HG02588 (cell line): ENCODE data around the gene EYA3.

ENCODE experiments used
- ATAC-seq: cut with Tn5 transposase; IDR thresholded peaks from one replicate; pipeline ENCODE4 v1.9.1; 2021; ENCODE audit warnings: mild to moderate bottlenecking, moderate library complexity; ENCODE audit not compliant: unreplicated experiment

The EYA3 gene

GRCh38 chr1:27949027-27949426 lies 139.4 kb downstream of the EYA3 start:
- ATAC-seq, result no peak

- no peak for ATAC-seq
Measured at GRCh38 chr1:27945020-27945419, 143.4 kb downstream of the EYA3 start.

- ATAC-seq, result no peak
Measured at GRCh38 chr1:27941671-27942540, 146.5 kb downstream of the EYA3 start.

- ATAC-seq, result no peak
Measured at GRCh38 chr1:27940870-27941560, 147.4 kb downstream of the EYA3 start.

- ATAC-seq, result no peak
Measured at GRCh38 chr1:27940297-27940696, 148.1 kb downstream of the EYA3 start.

- ATAC-seq, result no peak
Measured at GRCh38 chr1:27938488-27938887, 149.9 kb downstream of the EYA3 start.

GRCh38 chr1:27937524-27937836 lies 150.9 kb downstream of the EYA3 start:
- ATAC-seq, result no peak

GRCh38 chr1:27936370-27936769 lies 152.0 kb downstream of the EYA3 start:
- no peak for ATAC-seq

GRCh38 chr1:27935721-27936120 lies 152.7 kb downstream of the EYA3 start:
- ATAC-seq, result no peak

- ATAC-seq, result no peak
Measured at GRCh38 chr1:27934818-27935549, 153.4 kb downstream of the EYA3 start, which contains the start of gene SMPDL3B. SMPDL3B (plus strand) TSS chr1:27935000; CDS start chr1:27935184, 184 bp downstream.

- ATAC-seq, result no peak
Measured at GRCh38 chr1:27931759-27932158, 156.7 kb downstream of the EYA3 start.

- ATAC-seq, result no peak
Measured at GRCh38 chr1:27931184-27931583, 157.2 kb downstream of the EYA3 start.

GRCh38 chr1:27928216-27928954 lies 160.0 kb downstream of the EYA3 start:
- no peak for ATAC-seq

- no peak for ATAC-seq
Measured at GRCh38 chr1:27922272-27922671, 166.1 kb downstream of the EYA3 start.
